ENCODE measurements around the gene SLX4IP.

The SLX4IP gene

GRCh38 chr20:10565191-10565921, 130.3 kb downstream of the SLX4IP start:
- WGBS, result 70% methylated on average over 6 of the region's 6 CpGs
- no peak overlapping the region for H3K4me3 ChIP-seq (ENCODE audit: low read length)
- no peaks in the 10 kb centered on the region; the same call in 1 of the 2 replicates for H3K36me3 ChIP-seq (ENCODE audit: insufficient read depth, low read length)
- H3K9me3 ChIP-seq (ENCODE audit: insufficient read depth, low read depth, low read length), result no peaks in the 10 kb centered on the region
- H3K27ac ChIP-seq (ENCODE audit: low read depth, low read length), result no peak overlapping the region
- H3K4me1 ChIP-seq (ENCODE audit: insufficient read depth, low read length), result peaks cover 14% of the 10 kb centered on the region
- H3K27me3 ChIP-seq (ENCODE audit: insufficient read depth, low read length), result no peaks in the 10 kb centered on the region
- no peak overlapping the region for H3K9ac ChIP-seq (ENCODE audit: low read depth, low read length)

- H3K27ac ChIP-seq (ENCODE audit: low read depth, low read length), result no peak overlapping the region
- H3K4me1 ChIP-seq (ENCODE audit: insufficient read depth, low read length), result peaks cover 14% of the 10 kb centered on the region
- no peak overlapping the region for H3K4me3 ChIP-seq (ENCODE audit: low read length)
- WGBS, result 80% methylated on average over 8 of the region's 8 CpGs
- no peaks in the 10 kb centered on the region for H3K9me3 ChIP-seq (ENCODE audit: insufficient read depth, low read depth, low read length)
- no peaks in the 10 kb centered on the region for H3K27me3 ChIP-seq (ENCODE audit: insufficient read depth, low read length)
- no peaks in the 10 kb centered on the region; the same call in 1 of the 2 replicates for H3K36me3 ChIP-seq (ENCODE audit: insufficient read depth, low read length)
- no peak overlapping the region for H3K9ac ChIP-seq (ENCODE audit: low read depth, low read length)
Observed at GRCh38 chr20:10565922-10566897, 131.1 kb downstream of the SLX4IP start.

- H3K27ac ChIP-seq (ENCODE audit: low read depth, low read length), result no peak overlapping the region
- H3K36me3 ChIP-seq (ENCODE audit: insufficient read depth, low read length), result no peaks in the 10 kb centered on the region; the same call in 1 of the 2 replicates
- no peak overlapping the region for H3K9ac ChIP-seq (ENCODE audit: low read depth, low read length)
- H3K4me1 ChIP-seq (ENCODE audit: insufficient read depth, low read length), result peaks cover 14% of the 10 kb centered on the region
- no peaks in the 10 kb centered on the region for H3K27me3 ChIP-seq (ENCODE audit: insufficient read depth, low read length)
- WGBS, result 93% methylated on average over 3 of the region's 3 CpGs
- H3K9me3 ChIP-seq (ENCODE audit: insufficient read depth, low read depth, low read length), result no peaks in the 10 kb centered on the region
- no peak overlapping the region for H3K4me3 ChIP-seq (ENCODE audit: low read length)
Observed at GRCh38 chr20:10568032-10568431, 132.9 kb downstream of the SLX4IP start.

- Histone ChIP-seq H3K27me3 (ENCODE audit: insufficient read depth, low read length) (no peaks in the 10 kb centered on the region), H3K36me3 (ENCODE audit: insufficient read depth, low read length) (no peaks in the 10 kb centered on the region; the same call in 1 of the 2 replicates), H3K9ac (ENCODE audit: low read depth, low read length) (no peak overlapping the region), H3K4me3 (ENCODE audit: low read length) (no peak overlapping the region), H3K27ac (ENCODE audit: low read depth, low read length) (no peak overlapping the region), H3K4me1 (ENCODE audit: insufficient read depth, low read length) (peaks cover 4% of the 10 kb centered on the region; the same call in 1 of the 2 replicates), H3K9me3 (ENCODE audit: insufficient read depth, low read depth, low read length) (no peaks in the 10 kb centered on the region)
- 94% methylated on average over 1 of the region's 1 CpG for WGBS
Observed at GRCh38 chr20:10571313-10571815, 136.3 kb downstream of the SLX4IP start.

- Histone ChIP-seq H3K9me3 (ENCODE audit: insufficient read depth, low read depth, low read length) (no peaks in the 10 kb centered on the region), H3K4me1 (ENCODE audit: insufficient read depth, low read length) (no peaks in the 10 kb centered on the region), H3K36me3 (ENCODE audit: insufficient read depth, low read length) (no peaks in the 10 kb centered on the region), H3K27me3 (ENCODE audit: insufficient read depth, low read length) (no peaks in the 10 kb centered on the region), H3K4me3 (ENCODE audit: low read length) (no peak overlapping the region), H3K27ac (ENCODE audit: low read depth, low read length) (no peak overlapping the region), H3K9ac (ENCODE audit: low read depth, low read length) (no peak overlapping the region)
- WGBS, result 93% methylated on average over 5 of the region's 8 CpGs
Observed at GRCh38 chr20:10572853-10573252, 137.7 kb downstream of the SLX4IP start.

GRCh38 chr20:10573273-10573950, 138.3 kb downstream of the SLX4IP start:
- H3K4me1 ChIP-seq (ENCODE audit: insufficient read depth, low read length), result no peaks in the 10 kb centered on the region

GRCh38 chr20:10573951-10574339, 138.8 kb downstream of the SLX4IP start:
- H3K27ac ChIP-seq (ENCODE audit: low read depth, low read length), result no peak overlapping the region
- 100% methylated on average over 1 of the region's 1 CpG for WGBS
- no peaks in the 10 kb centered on the region for H3K4me1 ChIP-seq (ENCODE audit: insufficient read depth, low read length)
- H3K36me3 ChIP-seq (ENCODE audit: insufficient read depth, low read length), result no peaks in the 10 kb centered on the region
- H3K9me3 ChIP-seq (ENCODE audit: insufficient read depth, low read depth, low read length), result no peaks in the 10 kb centered on the region
- no peaks in the 10 kb centered on the region for H3K27me3 ChIP-seq (ENCODE audit: insufficient read depth, low read length)
- H3K4me3 ChIP-seq (ENCODE audit: low read length), result no peak overlapping the region
- no peak overlapping the region for H3K9ac ChIP-seq (ENCODE audit: low read depth, low read length)

More at GRCh38 chr20:10573273-10573950, 138.3 kb downstream of the SLX4IP start:
- Histone ChIP-seq H3K9ac (ENCODE audit: low read depth, low read length) (no peak overlapping the region), H3K4me3 (ENCODE audit: low read length) (no peak overlapping the region), H3K27ac (ENCODE audit: low read depth, low read length) (no peak overlapping the region), H3K9me3 (ENCODE audit: insufficient read depth, low read depth, low read length) (no peaks in the 10 kb centered on the region), H3K36me3 (ENCODE audit: insufficient read depth, low read length) (no peaks in the 10 kb centered on the region), H3K27me3 (ENCODE audit: insufficient read depth, low read length) (no peaks in the 10 kb centered on the region)
- WGBS, result 85% methylated on average over 1 of the region's 2 CpGs

GRCh38 chr20:10576411-10577090, 141.4 kb downstream of the SLX4IP start:
- Histone ChIP-seq H3K9ac (ENCODE audit: low read depth, low read length) (no peak overlapping the region), H3K27ac (ENCODE audit: low read depth, low read length) (no peak overlapping the region), H3K9me3 (ENCODE audit: insufficient read depth, low read depth, low read length) (no peaks in the 10 kb centered on the region), H3K4me3 (ENCODE audit: low read length) (no peak overlapping the region), H3K4me1 (ENCODE audit: insufficient read depth, low read length) (peaks cover 6% of the 10 kb centered on the region), H3K36me3 (ENCODE audit: insufficient read depth, low read length) (no peaks in the 10 kb centered on the region), H3K27me3 (ENCODE audit: insufficient read depth, low read length) (no peaks in the 10 kb centered on the region)
- 88% methylated on average over 1 of the region's 3 CpGs for WGBS

- H3K4me1 ChIP-seq (ENCODE audit: insufficient read depth, low read length), result peaks cover 6% of the 10 kb centered on the region
- H3K27ac ChIP-seq (ENCODE audit: low read depth, low read length), result no peak overlapping the region
- H3K9ac ChIP-seq (ENCODE audit: low read depth, low read length), result no peak overlapping the region
- H3K9me3 ChIP-seq (ENCODE audit: insufficient read depth, low read depth, low read length), result no peaks in the 10 kb centered on the region
- no peaks in the 10 kb centered on the region for H3K27me3 ChIP-seq (ENCODE audit: insufficient read depth, low read length)
- H3K36me3 ChIP-seq (ENCODE audit: insufficient read depth, low read length), result no peaks in the 10 kb centered on the region
- WGBS, result 96% methylated on average over 2 of the region's 3 CpGs
- no peak overlapping the region for H3K4me3 ChIP-seq (ENCODE audit: low read length)
Observed at GRCh38 chr20:10577648-10578047, 142.5 kb downstream of the SLX4IP start.

GRCh38 chr20:10578607-10579006, 143.5 kb downstream of the SLX4IP start:
- H3K4me1 ChIP-seq (ENCODE audit: insufficient read depth, low read length), result peaks cover 8% of the 10 kb centered on the region
- WGBS, result 97% methylated on average over 1 of the region's 2 CpGs
- no peak overlapping the region for H3K4me3 ChIP-seq (ENCODE audit: low read length)
- H3K9ac ChIP-seq (ENCODE audit: low read depth, low read length), result no peak overlapping the region
- H3K27ac ChIP-seq (ENCODE audit: low read depth, low read length), result no peak overlapping the region
- no peaks in the 10 kb centered on the region for H3K36me3 ChIP-seq (ENCODE audit: insufficient read depth, low read length)
- H3K9me3 ChIP-seq (ENCODE audit: insufficient read depth, low read depth, low read length), result no peaks in the 10 kb centered on the region
- no peaks in the 10 kb centered on the region for H3K27me3 ChIP-seq (ENCODE audit: insufficient read depth, low read length)

Data from HUES64 (cell line).